Activated T-cell treated with anti-CD3 and anti-CD28 coated beads, Interleukin-2, amount 50 U/mL, for 48 hours (primary cell): ENCODE measurements around the gene ANKRD55.
A peak's percentile ranks its signal among the peaks of the same experiment; 100 is the strongest.
"Not testable (repeated sequence)": the region's sequence is repeated elsewhere in the genome, so short reads cannot be mapped to it uniquely, and the experiment has no call there.

ENCODE experiments used
- DNase-seq, 2 experiments: peaks; one replicate each; pipeline ENCODE4 v3.0.0-alpha.2; 2020

ANKRD55 gene

DNA sequence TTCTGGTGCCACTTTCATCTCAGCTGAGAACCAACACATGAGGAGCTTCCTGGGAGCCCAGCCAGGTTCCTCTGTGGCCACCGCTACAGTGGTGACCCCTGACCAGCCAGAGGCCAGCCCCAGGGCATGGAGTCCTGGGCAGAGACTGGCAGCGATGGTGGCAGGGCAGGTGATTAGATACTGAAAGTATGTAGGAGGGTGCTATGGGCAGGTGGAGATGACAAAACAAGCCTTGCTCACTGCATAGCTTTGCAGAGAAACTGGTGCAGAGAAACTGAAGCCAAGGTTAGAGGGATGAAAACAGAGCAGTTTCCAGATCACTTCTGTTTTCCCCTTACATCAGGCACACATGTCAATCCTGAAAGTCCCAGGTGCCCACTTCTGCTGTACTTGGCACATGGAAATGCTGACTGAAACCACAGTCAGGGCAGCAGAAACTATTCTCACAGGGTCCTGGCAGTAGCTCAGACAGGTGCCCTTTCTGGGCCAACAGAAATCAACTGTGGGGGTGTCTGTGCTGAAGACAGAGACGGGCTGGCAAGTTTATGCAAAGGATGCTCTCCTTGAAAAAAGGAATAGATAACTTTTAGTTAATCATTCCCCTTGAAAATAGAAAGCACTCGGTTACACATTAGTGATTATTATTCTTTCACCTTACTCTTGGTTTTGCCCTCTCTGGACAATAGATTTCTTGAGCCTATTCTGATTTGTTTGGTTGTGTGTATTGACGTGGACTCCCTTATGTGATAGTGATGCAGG, 90.3 kb downstream of the ANKRD55 start:
- peak in 1 of 2 experiments; percentile 41 for DNase-seq

DNA sequence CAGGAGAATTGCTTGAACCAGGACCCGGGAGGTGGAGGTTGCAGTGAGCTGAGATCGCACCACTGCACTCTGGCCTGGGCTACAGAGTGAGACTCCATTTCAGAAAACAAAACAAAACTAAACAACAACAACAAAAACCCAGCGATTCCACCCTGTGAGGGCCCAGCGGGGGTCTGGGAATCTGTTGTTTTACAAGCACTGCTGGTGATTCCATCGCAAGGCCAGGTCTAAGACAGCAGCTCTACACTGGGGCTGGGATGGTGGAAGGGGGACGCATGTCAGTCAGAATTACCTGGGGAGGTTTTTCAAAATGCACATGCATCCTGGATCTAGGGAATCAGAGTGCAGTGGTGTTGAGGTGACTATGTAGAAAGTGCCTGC, 90.9 kb downstream of the ANKRD55 start:
- no peak for DNase-seq

DNA sequence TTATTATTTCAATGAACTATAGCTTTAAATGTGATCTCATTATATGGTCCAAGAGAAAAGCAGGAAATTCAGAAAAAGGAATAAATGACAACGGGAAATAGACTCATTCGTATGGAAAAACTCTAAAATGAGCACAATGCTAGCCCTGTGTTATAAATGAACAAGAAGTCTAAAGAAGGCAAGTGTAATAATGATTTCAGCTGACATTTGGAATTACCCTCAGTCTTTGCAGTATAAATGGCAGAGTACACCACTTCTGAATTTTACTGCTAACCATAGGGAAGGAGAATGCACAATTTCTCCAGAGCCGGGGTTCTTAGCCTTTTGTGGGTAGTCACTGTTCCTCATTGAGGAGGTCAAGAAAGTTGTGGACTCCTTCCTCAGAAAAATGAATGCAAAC, 93.1 kb downstream of the ANKRD55 start:
- DNase-seq, result no peak

DNA sequence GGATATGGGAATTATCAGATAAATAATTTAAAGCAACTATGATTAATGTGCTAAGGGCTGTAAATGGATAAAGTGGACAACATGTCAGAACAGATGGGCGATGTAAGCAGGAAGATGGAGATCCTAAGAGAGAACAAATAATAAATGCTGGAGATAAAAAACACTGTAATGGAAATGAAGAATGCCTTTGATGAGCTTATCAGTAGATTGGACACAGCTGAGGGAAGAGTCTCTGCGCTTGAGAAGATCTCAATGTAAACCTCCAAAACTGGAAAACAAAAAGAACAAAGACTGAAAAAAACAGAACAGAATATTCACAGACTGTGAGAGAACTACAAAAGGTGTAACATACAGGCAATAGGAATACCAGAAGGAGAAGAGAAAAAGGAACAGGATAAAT, 102.5 kb downstream of the ANKRD55 start:
- DNase-seq, result no peak

DNA sequence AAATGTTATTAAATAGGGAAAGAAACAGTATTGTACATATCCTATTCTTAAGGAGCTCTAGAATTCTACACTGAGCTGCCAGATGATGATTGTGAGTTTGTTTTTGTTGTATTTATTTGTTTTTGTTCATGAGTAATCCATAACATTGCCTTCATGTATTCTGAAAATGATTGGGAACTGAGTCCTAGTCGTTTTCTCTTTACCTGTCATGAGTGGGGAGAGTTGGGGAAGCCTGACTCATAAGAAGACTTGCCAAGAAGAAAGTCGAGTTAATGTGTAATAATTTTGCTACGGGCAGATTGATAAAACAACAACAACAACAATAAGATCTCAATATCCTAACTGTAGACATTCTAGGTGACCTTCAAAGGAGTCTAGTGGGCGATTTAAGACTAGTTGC, 103.8 kb downstream of the ANKRD55 start:
- DNase-seq, result no peak

DNA sequence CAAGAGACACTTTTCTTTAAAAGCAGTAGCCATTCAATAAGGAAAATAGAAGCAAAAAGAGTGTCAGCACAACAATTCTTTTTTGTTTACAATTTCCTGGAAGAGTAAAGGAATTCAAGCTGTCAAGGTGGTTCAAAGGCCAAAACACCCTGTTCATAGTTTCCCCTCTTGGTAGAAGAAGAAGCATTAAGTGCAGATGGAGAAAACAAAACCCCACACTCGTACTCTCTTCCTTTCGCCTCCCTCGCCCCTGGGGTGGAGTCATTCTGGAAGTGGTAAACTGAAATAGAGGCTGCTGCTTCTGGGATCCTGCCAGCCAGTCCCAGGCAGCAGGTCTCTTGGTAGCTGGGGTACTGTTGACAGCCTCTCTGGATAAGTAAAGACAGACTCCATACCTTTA, 105.0 kb downstream of the ANKRD55 start:
- peak; percentile 52 to 53 for DNase-seq

DNA sequence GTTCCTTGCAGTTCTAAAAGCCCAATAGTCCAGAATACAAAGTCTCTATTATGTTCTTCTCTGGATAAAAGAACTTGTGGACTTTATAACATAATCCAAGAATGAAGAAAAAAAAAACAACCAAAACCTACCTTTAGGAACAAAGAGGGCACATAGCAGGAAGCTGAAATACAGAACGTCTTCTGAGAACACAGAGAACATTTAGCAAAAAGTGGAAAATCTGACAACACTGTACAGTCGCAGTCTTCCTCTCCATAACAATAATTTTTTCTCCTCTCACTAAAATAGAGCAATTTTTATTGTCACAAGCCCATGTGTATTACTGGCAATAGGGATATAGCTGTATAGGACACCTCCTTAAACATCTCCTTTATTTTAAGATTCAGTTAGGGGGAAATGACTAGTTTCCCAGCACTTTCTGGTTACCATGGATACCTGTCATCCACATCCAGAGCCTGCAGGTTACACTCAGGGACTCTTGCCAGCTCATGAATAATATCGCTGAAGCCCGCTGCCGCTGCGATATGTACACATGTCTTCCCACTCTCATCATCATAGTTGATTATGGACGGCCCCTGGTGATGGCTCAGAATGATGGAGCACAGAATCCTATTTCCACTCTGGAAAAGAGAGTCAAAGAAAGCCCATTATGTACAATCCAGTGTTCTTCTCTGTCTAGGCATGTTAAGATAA, 106.5 kb downstream of the ANKRD55 start:
- no peak for DNase-seq

DNA sequence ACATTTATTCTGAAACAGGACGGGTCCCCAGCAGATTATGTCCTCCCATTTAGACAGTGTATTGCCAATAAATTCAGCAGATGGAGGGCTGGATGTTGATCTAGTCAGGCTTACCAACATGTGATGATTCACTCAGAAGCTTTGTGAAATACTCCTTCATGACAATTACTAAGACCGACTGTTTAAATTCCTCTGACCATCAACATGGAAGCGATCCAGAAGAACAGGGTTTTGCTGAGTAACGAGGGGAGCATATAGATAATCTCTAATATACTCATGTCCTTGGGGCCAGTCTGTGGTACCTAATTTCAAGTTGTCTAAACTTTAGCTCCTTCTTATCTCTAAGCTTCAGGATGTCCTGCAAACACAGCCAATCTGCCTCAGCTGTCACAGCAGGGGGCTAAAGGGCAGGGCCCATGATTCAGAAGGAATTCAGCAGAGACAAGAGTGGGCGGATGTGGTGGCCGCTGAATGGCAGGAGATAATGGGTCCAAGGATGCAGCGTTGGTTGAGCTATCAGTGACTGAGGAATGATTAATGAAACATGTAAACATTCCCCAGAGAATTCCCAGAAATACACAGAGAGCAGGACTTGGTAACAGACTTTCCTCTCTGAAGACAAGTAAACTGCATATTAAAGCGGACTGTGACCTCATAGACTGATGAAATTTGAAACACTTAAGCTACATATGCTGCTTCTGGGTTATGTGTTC, 109.4 kb downstream of the ANKRD55 start:
- DNase-seq, result no peak

DNA sequence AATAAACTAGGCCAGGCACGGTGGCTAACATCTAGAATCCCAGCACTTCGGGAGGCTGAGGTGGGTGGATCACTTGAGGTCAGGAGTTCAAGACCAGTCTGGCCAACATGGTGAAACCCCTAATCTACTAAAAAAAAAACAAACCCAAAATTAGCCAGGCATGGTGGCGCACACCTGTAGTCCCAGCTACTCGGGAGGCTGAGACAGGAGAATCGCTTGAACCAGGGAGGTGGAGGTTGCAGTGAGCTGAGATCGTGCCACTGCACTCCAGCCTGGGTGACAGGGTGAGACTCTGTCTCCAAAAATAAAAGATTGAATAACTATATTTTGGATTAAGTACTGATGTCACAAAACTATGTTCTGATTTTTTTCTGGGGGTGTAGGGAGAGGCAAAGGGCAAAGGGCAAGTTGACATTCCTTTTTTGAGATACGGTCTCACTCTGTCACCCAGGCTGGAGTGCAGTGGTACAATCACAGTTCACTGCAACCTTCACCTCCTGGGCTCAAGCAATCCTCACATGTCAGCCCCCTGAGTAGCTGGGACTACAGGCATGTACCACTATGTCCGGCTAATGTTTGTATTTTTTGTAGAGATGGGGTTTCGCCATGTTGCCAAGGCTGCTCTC, 110.7 kb downstream of the ANKRD55 start:
- DNase-seq, result not testable (repeated sequence)

DNA sequence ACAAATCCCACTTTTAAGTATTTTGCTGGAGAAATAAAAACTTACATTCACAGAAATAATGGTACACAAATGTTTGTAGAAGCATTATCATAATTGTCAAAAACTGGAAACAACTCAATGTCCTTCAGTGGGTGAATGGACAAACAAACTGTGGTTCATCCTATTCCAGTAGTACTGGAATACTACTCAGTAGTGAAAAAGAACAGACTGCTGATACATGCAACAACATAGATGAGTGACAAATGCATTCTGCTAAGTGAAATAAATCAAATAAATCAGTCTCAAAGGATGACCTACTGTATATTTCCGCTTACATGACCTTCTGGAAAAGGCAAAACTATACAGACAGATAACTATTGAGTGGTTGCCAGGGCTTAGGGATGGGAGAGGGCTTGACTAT, 114.1 kb downstream of the ANKRD55 start:
- DNase-seq, result no peak

DNA sequence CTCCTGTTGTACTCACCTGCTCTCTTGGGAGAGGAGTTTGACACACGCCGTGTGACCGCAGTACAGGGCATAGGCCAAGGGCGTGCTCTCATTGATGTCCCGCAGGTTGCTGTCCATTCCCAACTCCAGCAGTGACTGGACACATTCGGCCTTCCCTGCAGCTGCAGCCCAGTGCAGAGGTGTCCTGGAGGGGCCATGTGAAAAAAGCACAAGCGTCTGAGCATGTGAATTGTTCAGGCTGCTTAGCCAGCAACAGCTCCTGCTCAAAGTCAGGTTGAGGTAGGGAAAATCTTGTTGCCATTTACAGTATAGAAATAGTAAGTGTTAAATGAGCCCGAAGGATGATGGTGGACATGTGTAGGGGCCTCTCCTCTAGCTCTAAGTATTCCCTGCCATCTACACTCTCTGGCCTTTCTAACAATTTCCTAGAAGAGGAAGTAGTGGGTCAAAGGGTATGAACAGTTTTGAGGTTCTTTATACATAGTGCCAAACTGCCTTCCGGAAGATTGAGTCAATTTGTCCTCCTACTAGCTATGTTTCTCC, 116.5 kb downstream of the ANKRD55 start:
- DNase-seq, result no peak

DNA sequence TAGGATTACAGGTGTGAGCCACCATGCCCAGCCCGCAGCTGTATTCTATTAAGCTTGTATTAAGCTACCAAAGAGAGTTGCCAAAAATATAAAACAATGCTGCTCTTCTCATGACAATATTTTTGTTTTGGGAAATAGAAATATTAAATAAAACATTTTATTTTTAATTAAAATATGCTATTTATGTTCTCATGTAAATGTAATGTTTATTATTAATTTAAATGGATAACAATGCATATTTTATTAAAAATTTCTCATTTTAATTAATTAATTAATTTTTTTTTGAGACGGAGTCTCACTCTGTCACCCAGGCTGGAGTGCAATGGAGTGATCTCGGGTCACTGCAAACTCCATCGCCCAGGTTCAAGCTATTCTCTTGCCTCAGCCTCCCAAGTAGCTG, 117.5 kb downstream of the ANKRD55 start:
- no peak for DNase-seq

DNA sequence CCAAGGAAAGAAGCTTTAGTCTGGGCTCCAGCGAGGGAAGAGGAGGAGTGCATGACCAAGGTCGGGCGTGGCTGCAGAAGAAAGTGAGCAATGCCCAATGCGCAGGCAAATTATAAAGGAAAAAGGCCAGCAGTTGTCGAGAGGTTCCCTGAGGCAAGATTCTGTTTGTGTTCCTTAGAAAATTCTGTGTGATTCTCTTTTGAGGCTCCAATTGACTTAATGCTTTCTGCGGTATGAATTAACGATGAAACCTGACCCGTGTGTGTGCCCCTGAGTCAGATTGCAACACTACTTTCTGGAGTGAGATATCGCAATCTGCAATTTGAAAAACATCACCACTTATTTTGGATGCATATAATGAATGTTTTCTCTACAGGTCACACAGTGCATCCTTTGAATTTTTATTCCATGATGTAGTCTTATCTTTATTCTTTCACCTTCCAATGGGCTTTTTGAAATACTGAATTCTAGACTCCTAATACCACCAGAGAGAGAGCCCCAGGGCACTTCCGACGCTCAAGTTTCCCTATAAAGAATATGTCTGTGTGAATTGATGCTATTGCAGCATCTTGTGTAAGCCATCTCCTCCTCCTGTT, 120.5 kb downstream of the ANKRD55 start:
- no peak for DNase-seq

DNA sequence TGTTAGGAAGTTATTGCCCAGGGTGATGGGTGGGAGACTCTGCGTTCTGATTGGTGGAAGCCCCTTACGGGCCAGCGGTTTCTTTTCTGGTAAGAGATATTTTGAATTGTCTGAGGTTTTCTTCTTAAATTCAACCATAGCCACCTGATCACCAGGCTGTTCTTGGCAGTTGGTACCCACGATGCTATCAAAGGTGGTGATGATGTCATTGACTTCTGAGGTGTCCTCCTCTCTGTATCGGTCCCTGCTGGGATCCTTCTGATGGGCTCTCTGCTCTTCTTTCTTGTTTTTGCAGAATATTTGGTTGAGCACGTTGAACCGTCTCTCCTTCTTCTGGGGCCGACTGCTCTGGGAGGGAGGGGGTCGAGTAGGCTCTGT, 121.7 kb downstream of the ANKRD55 start:
- DNase-seq, result no peak

DNA sequence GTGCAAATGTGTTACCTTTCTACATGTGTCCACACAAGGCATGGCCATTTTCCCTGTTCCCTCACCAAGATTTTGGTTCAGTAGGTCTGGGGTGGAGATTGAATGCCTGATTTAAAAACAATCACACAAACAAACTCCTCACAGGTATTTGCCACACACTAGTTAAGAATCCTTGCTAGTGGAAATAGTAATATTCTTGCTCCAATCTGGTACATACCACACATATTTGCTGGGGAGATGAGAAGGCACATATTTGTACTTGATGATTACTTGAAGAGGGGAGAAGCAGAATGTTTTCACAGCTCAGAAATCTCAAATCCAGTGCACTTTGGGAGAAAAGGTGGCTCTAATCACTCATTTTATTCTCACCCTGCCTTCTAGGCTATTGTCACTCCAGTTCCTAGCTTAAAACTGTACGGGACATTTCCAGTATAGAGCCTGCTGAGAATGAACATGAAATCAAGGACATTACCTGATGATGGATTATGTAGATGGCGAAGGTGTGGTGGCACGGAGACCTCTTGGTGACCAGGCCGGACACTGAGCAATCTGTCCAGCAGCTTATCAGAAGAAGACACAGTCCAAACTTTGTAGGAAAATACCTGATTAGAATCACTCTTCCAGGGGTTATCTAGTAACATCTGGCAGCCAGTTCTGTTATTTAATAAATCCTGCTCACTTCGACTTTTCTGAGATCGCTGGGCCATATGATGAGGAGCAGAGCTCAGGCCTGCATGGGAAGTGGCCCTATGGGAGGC, 122.3 kb downstream of the ANKRD55 start:
- no peak for DNase-seq

DNA sequence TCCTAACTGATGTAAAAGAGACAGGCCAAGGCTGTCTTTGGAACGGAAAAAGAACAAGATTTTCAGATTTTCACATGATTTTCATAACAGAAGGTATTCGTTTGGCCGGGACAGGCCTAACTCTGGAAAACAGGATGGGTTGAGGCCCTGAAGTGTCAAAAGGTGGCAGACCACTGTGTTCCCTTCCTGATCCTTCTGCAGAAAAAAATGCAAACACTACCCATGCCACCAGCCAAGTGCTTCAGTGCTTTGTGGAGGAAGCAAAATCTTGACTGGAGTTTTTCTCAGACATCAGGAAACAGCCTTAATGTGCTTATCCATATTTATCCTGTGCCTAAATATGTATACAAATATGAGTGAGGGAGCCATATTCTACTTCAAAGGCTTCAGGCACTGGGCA, 124.9 kb downstream of the ANKRD55 start:
- no peak for DNase-seq

DNA sequence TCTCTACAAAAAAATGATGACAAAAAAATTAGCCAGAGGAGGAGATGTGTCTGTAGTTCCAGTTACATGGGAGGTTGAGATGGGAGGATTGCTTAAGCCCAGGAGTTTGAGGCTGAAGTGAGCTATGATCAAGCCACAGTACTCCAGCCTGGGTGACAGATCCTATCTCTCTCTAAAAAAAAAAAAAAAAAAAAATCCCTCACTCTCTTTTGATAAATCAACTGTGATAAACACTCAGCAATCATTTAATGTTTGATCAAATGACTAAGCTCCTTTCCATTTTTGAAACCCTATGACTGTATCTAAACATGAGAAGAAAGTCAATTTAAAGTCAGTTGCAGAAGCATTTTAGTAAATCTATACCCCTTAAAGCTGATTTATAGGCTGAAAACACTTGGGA, 126.3 kb downstream of the ANKRD55 start:
- no peak for DNase-seq

DNA sequence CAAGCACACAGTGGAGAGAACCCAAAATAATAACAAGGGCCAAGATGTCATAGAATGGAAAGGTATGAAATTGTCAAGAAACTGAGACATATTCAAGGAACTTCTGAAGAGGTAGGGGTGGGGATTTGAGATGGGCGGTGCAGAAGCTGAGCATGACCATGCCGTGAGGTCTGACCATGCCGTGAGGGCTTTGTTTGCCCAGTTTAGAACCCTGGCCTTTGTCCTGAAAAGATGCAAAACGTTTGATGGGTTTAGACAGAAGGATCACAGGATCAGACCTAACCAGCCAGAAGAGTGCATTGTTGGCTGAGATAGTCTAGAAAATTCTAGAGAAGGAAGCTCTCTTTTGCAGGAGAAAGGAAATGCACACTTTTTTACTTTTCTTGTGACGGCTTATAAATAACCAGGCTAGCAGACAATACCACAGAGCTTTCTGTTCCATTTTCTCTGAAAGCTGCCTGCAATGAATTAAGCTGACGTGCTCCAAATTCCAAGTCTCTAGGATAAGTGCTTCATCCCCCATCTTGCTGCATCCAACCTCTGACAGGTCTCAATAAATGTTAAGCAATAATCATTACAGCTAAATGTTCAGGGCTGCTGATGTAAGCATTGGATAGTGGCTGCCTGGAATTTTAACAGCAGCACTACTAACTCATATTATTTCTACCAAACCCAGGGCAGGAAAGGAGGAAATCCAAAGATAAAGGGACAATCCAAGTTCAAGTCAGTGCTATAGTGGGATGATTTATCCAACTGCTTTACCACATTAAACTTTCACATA, 127.4 kb downstream of the ANKRD55 start:
- DNase-seq, result no peak

DNA sequence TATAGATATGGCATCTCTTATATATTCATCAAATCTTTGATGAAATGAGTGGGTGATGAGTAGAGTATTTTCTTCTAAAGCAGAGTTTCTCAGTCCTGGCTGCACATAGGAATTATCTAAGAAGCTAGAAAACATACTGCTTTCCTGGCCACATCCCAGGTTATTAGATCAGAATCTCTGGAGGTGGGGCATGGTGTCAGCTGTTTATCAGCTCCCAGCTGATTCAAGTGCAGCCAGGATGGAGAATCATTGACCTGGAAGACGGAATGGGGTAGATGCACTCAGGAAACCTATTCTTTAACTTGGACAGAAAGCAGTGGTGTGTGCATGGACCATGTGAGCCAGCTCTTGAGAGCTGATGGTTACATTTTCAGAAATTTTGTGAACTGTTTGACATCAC, 130.2 kb downstream of the ANKRD55 start:
- no peak for DNase-seq

DNA sequence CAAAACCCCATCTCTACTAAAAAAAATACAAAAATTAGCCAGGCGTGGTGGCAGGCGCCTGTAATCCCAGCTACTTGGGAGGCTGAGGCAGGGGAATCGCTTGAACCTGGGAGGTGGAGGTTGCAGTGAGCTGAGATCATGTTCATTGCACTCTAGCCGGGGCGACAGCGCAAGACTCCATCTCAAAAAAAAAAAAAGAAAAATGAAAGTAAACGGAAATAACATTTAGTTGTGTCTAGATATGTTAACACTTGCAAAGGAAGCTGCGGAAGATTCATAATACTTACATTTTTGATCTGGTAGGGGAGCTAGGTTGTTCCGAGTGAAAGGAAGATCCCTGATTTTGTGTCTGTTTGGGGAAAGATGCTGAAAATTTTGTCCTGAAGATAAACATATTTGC, 130.9 kb downstream of the ANKRD55 start:
- DNase-seq, result not testable (repeated sequence)

DNA sequence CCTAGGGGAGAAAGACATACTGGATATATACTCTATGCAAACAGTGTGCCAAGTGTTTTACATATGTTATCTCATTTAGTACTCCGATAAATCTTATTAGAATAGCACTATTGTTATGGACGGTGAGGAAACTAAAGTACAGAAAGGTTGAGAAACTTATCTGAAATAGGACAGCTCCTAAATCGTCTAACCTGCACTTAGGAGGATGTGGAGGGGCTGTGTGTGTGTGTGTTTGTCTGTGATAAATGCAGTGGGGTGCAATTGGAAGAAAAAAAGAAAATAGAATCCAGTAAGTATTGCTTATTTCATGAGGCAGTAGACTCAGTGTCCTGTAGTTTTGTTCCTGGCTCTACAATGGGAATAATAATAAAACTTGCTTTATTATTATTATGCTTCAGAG, 131.9 kb downstream of the ANKRD55 start:
- DNase-seq, result no peak
